Activated CD8-positive, alpha-beta T cell treated with anti-CD3 and anti-CD28 coated beads, Interleukin-2, amount 10 ng/mL, durations not matched to agents 7 days and 5 days (primary cell): Measurements from ENCODE around the gene SKOR2. TPM values are rescaled to one million over a fixed set of nuclear protein-coding genes. Genes with fewer than 3 reads are reported as not detected.

Experiments used
- ATAC-seq: fragments of 150-1000 bp; cut with Tn5 transposase; one replicate; pipeline ENCODE4 v1.10.0; 2021; ENCODE audit warnings: moderate library complexity
- CTCF ChIA-PET: fragments of 350-600 bp; sonication (Branson Sonifier 250); formaldehyde crosslinking; loops from one replicate; lab custom pipeline; 2021; ENCODE audit warnings: antibody characterized with exemption; lab: Charles Lee
- POLR2A ChIA-PET: fragments of 350-600 bp; sonication (Branson Sonifier 250); formaldehyde crosslinking; loops from one replicate; lab custom pipeline; 2021; ENCODE audit warnings: antibody characterized with exemption; lab: Charles Lee
- DNase-seq: peaks from one replicate; pipeline ENCODE4 v3.0.0-alpha.2; 2020
- H3K27ac Mint-ChIP-seq: one replicate; pipeline ENCODE4 v1.8.0; 2021; ENCODE audit warnings: mild to moderate bottlenecking, mixed read lengths
- H3K27me3 Mint-ChIP-seq: one replicate; pipeline ENCODE4 v1.8.0; 2021; ENCODE audit warnings: low read depth, mixed read lengths
- H3K36me3 Mint-ChIP-seq: one replicate; pipeline ENCODE4 v1.8.0; 2021; ENCODE audit warnings: low read depth, mixed read lengths
- H3K4me1 Mint-ChIP-seq: one replicate; pipeline ENCODE4 v1.8.0; 2021; ENCODE audit warnings: low read depth, mixed read lengths
- H3K4me3 Mint-ChIP-seq: one replicate; pipeline ENCODE4 v1.8.0; 2021; ENCODE audit warnings: mild to moderate bottlenecking, mixed read lengths
- H3K9me3 Mint-ChIP-seq: one replicate; pipeline ENCODE4 v1.8.0; 2022; ENCODE audit warnings: mixed read lengths; ENCODE audit not compliant: insufficient read depth
- total RNA-seq, 2 experiments: library from RNA; stranded (reverse); gene quantifications; one replicate each; pipeline ENCODE4 v1.2.3, GENCODE V29; 2021

SKOR2 gene
- total RNA-seq, 2 experiments from 2014 or later, result not detected

GRCh38 chr18:47265197-47265596 lies 13.7 kb upstream of the SKOR2 start:
- Mint-ChIP-seq H3K36me3 (peaks cover 10% of the 10 kb centered on the region), H3K27ac (no peak overlapping the region), H3K4me1 (no peaks in the 10 kb centered on the region), H3K4me3 (no peak overlapping the region), H3K9me3 (peaks cover 4% of the 10 kb centered on the region), H3K27me3 (peaks cover 57% of the 10 kb centered on the region)
- CTCF ChIA-PET, result no interaction called here
- DNase-seq (no peak), ATAC-seq (no peak)
- POLR2A ChIA-PET, result no interaction called here

DNA sequence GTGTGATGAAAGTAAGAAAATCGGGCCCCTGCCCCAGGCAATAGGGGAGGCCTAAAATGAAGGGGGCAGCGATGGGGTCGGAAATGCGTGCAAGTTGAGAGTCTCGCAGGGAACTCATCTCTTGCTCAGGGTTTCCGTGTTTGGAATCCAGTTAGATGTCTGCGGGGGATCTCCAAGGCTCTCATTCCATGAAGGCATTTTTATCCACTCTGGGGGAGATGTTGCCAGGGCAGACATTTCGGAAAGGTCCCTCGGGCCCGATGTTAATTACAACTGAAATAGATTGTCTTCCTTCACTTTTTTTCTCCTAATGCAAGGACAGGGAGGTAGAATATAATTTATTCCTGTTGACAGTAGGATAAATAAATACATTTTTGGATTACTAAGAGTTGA lies 12.8 kb upstream of the SKOR2 start:
- Mint-ChIP-seq H3K27ac (no peak overlapping the region), H3K27me3 (peaks cover 66% of the 10 kb centered on the region), H3K4me1 (no peaks in the 10 kb centered on the region), H3K4me3 (no peak overlapping the region), H3K36me3 (peaks cover 10% of the 10 kb centered on the region), H3K9me3 (peaks cover 4% of the 10 kb centered on the region)
- POLR2A ChIA-PET, result no interaction called here
- CTCF ChIA-PET, result no interaction called here
- DNase-seq, result no peak
- ATAC-seq, result no peak

- DNase-seq, result no peak
- POLR2A ChIA-PET, result no interaction called here
- peaks cover 67% of the 10 kb centered on the region for H3K27me3 Mint-ChIP-seq
- H3K4me1 Mint-ChIP-seq, result no peaks in the 10 kb centered on the region
- no peak for ATAC-seq
- H3K4me3 Mint-ChIP-seq, result no peak overlapping the region
- H3K36me3 Mint-ChIP-seq, result peaks cover 10% of the 10 kb centered on the region
- no peak overlapping the region for H3K27ac Mint-ChIP-seq
- peaks cover 4% of the 10 kb centered on the region for H3K9me3 Mint-ChIP-seq
- CTCF ChIA-PET, result no interaction called here
These were observed 12.2 kb upstream of the SKOR2 start for GRCh38 chr18:47263430-47264307.

GRCh38 chr18:47263150-47263429 lies 11.6 kb upstream of the SKOR2 start:
- DNase-seq (no peak), ATAC-seq (no peak)
- no peak overlapping the region for H3K4me3 Mint-ChIP-seq
- H3K36me3 Mint-ChIP-seq, result peaks cover 10% of the 10 kb centered on the region
- H3K27ac Mint-ChIP-seq, result no peak overlapping the region
- H3K4me1 Mint-ChIP-seq, result no peaks in the 10 kb centered on the region
- POLR2A ChIA-PET, result no interaction called here
- CTCF ChIA-PET, result no interaction called here
- H3K9me3 Mint-ChIP-seq, result peaks cover 4% of the 10 kb centered on the region
- H3K27me3 Mint-ChIP-seq, result peaks cover 62% of the 10 kb centered on the region

- ChIA-PET POLR2A (no interaction called here), CTCF (no interaction called here)
- no peak overlapping the region for H3K4me3 Mint-ChIP-seq
- H3K27me3 Mint-ChIP-seq, result peaks cover 59% of the 10 kb centered on the region
- H3K27ac Mint-ChIP-seq, result peak overlapping the region; percentile 33
- ATAC-seq, result no peak
- no peak for DNase-seq
- H3K4me1 Mint-ChIP-seq, result no peaks in the 10 kb centered on the region
- peaks cover 4% of the 10 kb centered on the region for H3K9me3 Mint-ChIP-seq
- peaks cover 10% of the 10 kb centered on the region for H3K36me3 Mint-ChIP-seq
These were observed 11.1 kb upstream of the SKOR2 start for GRCh38 chr18:47262301-47263149.

DNA sequence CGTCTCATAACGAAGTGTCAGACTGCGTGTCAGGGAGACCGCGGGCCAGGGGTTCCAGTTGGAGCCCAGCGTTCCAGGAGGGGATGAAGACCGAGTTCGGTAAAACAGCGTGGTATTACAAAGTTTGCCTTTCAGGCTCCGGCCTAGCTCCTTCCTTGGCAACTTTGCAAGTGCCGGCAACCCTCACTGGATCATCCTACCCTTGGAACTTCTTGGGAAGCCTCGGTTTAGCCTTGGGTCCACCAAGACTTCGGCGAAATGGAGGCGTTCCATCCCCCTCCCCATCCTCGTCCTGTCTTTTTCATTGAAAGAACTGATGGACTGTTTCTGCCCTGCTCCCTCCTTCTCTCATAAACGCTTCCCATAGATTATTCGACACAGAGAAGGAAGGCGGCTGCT lies 10.4 kb upstream of the SKOR2 start:
- H3K4me1 Mint-ChIP-seq, result no peaks in the 10 kb centered on the region
- peaks cover 10% of the 10 kb centered on the region for H3K36me3 Mint-ChIP-seq
- ATAC-seq (no peak), DNase-seq (no peak)
- no peak overlapping the region for H3K27ac Mint-ChIP-seq
- CTCF ChIA-PET, result no interaction called here
- POLR2A ChIA-PET, result no interaction called here
- no peak overlapping the region for H3K4me3 Mint-ChIP-seq
- peaks cover 64% of the 10 kb centered on the region for H3K27me3 Mint-ChIP-seq
- H3K9me3 Mint-ChIP-seq, result peaks cover 4% of the 10 kb centered on the region

- no peak for ATAC-seq
- CTCF ChIA-PET, result no interaction called here
- POLR2A ChIA-PET, result no interaction called here
These were observed 9.7 kb upstream of the SKOR2 start for GRCh38 chr18:47260924-47261701.

GRCh38 chr18:47260120-47260923 lies 8.9 kb upstream of the SKOR2 start:
- ATAC-seq, result no peak
- POLR2A ChIA-PET, result no interaction called here
- no peaks in the 10 kb centered on the region for H3K4me1 Mint-ChIP-seq
- H3K9me3 Mint-ChIP-seq, result peaks cover 4% of the 10 kb centered on the region
- DNase-seq, result peak; percentile 54
- CTCF ChIA-PET, result no interaction called here
- H3K27ac Mint-ChIP-seq, result no peak overlapping the region
- H3K36me3 Mint-ChIP-seq, result peaks cover 10% of the 10 kb centered on the region
- H3K27me3 Mint-ChIP-seq, result peaks cover 71% of the 10 kb centered on the region
- H3K4me3 Mint-ChIP-seq, result no peak overlapping the region

More at GRCh38 chr18:47260924-47261701, 9.7 kb upstream of the SKOR2 start:
- Mint-ChIP-seq H3K4me1 (no peaks in the 10 kb centered on the region), H3K9me3 (peaks cover 4% of the 10 kb centered on the region), H3K27ac (no peak overlapping the region), H3K4me3 (no peak overlapping the region), H3K27me3 (peaks cover 70% of the 10 kb centered on the region), H3K36me3 (peaks cover 10% of the 10 kb centered on the region)
- DNase-seq, result no peak

DNA sequence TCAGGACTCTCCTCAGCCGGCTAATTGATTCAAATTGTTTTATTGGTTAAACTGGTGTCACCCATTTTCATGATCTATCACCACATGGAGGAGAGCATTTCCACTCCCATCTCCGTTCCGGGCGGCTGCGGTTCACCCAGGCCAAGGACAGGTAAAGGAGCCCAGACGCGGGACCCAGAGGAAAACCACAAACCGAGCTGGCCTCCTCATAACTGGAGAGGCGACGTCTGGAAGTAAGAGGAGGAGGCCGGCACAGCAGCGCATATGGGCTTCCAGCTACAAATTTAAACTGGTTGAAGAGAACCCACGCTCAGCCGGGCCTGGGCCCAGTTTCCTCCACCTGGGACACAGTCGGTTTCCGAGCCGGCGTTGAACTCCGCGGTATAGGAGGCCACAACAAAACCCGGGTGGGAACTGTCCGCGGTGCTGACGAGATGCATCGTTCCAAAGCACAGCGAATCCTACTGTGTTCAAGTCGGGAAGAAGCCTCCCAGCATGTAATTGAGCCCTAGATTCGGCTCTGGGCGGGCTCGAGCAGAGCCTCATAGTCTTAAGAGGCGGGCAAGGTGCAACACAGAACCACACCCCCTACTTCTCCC lies 3.0 kb upstream of the SKOR2 start:
- Mint-ChIP-seq H3K27ac (no peak overlapping the region), H3K9me3 (no peaks in the 10 kb centered on the region), H3K36me3 (no peaks in the 10 kb centered on the region), H3K27me3 (peaks cover 65% of the 10 kb centered on the region), H3K4me1 (no peaks in the 10 kb centered on the region), H3K4me3 (no peak overlapping the region)
- CTCF ChIA-PET, result no interaction called here
- DNase-seq (peak; percentile 65), ATAC-seq (peak; percentile 53)
- POLR2A ChIA-PET, result no interaction called here

DNA sequence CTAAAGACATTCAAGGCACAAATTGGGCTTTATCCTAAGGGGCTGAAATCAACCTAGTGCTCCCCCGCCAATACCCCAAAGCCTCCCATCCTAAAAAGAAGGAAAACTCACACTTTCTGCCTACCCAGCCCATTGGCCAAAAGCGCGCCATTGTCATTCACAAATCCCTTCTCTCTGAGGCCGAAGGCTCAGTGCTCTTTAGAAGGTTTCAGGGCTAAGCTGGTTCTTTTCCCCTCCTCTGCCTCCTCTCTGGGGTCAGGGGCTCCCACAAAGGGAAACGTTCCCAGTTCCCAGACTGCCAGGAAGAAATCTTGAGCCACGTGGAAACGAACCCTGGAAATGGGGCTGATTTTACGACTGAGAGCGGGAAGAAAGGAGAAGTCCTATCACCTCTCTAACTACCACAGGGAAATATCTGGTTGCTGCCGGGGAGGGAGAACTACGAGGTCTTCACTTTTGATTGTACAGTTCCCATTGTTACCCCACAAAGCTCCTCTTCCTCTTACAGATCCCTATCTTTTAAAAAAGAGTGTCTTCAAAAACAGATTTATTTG lies 1.7 kb upstream of the SKOR2 start:
- POLR2A ChIA-PET, result no interaction called here
- Mint-ChIP-seq H3K4me1 (no peaks in the 10 kb centered on the region), H3K36me3 (peaks cover 9% of the 10 kb centered on the region), H3K9me3 (no peaks in the 10 kb centered on the region), H3K27ac (no peak overlapping the region), H3K4me3 (no peak overlapping the region), H3K27me3 (peaks cover 76% of the 10 kb centered on the region)
- CTCF ChIA-PET, result no interaction called here
- no peak for ATAC-seq
- no peak for DNase-seq
